Hepatocyte (in vitro differentiated cells): ENCODE results near the gene CALHM5.

Experiments used
- CTCF ChIP-seq: fragments of 200-600 bp; sonication (generic); IDR thresholded peaks from 2 replicates; pipeline ENCODE4 v1.5.1; 2016; ENCODE audit warnings: antibody characterized with exemption, mild to moderate bottlenecking; ENCODE audit not compliant: poor library complexity
- EZH2 ChIP-seq: fragments of 200-600 bp; sonication (generic); IDR thresholded peaks from 2 replicates; pipeline ENCODE4 v1.6.1; 2016; ENCODE audit warnings: antibody characterized with exemption, mild to moderate bottlenecking, borderline replicate concordance
- EZH2phosphoT487 ChIP-seq: fragments of 200-600 bp; sonication (generic); IDR thresholded peaks from one replicate; pipeline ENCODE4 v1.6.1; 2018; ENCODE audit warnings: antibody characterized with exemption, mild to moderate bottlenecking, low read depth, moderate library complexity; ENCODE audit not compliant: unreplicated experiment, severe bottlenecking

- TF ChIP-seq CTCF, result no peak
- TF ChIP-seq EZH2phosphoT487, result no peak
- TF ChIP-seq EZH2, result no peak
Observed at GRCh38 chr6:116491610-116492330, 19.7 kb upstream of the CALHM5 start.
